PC-9 (cell line): ENCODE results near the gene RNU1-4.
"Not testable (repeated sequence)": the region's sequence is repeated elsewhere in the genome, so short reads cannot be mapped to it uniquely, and the experiment has no call there.

Experiments used
- CTCF ChIP-seq: fragments of 200-600 bp; sonication (generic); conservative IDR thresholded peaks from 2 replicates; pipeline ENCODE4 v1.6.1; 2017; ENCODE audit warnings: mixed run types, antibody characterized with exemption, mild to moderate bottlenecking, moderate library complexity
- EZH2 ChIP-seq: fragments of 200-600 bp; sonication (generic); IDR thresholded peaks from 2 replicates; pipeline ENCODE4 v1.8.0; 2017; ENCODE audit warnings: antibody characterized with exemption, low read depth

DNA sequence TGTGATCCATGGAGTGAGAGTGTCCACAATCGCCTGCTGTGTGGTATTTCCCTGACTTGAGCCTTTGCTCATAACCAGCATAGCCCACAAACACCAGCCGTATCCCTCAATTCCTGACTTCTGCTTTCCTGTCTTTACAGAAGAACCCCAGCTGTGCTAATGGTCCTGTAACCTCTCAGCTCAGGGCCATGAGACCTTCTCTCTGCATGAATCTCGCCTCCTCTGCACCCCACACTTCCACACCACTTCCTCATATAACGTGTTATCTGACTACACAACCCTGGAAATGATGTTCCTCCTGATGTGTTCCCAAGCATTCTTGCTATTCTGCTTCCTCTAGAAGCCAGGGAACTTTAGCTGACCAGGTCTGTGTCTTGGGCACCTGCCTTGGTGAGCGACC lies 41.3 kb downstream of the RNU1-4 start:
- not testable (repeated sequence) for TF ChIP-seq CTCF, EZH2
